ENCODE results near the gene CPN1.
A peak's percentile ranks its signal among the peaks of the same experiment; 100 is the strongest.
"Not testable (repeated sequence)": the region's sequence is repeated elsewhere in the genome, so short reads cannot be mapped to it uniquely, and the experiment has no call there.

The CPN1 gene

GRCh38 chr10:100013621-100014020 lies 68.0 kb downstream of the CPN1 start:
- Histone ChIP-seq H3K36me3 (replicated peaks; ENCODE audit: low read depth, low read length) (no peaks in the 10 kb centered on the region), H3K4me3 (ENCODE audit: low read length) (no peak overlapping the region), H3K9me3 (ENCODE audit: insufficient read depth, low read length) (no peaks in the 10 kb centered on the region), H4K20me1 (ENCODE audit: insufficient read depth, low read length) (no peaks in the 10 kb centered on the region), H3K79me2 (ENCODE audit: low read length) (no peaks in the 10 kb centered on the region), H2AFZ (ENCODE audit: low read depth, low read length) (no peak overlapping the region), H3K4me1 (ENCODE audit: low read length) (peaks cover 15% of the 10 kb centered on the region), H3K27ac (ENCODE audit: low read length) (no peak overlapping the region), H3K4me2 (ENCODE audit: low read length) (peak overlapping the region; percentile 48; the same call in 1 of the 2 replicates), H3K27me3 (ENCODE audit: low read depth, low read length) (peaks cover 8% of the 10 kb centered on the region), H3K9ac (ENCODE audit: low read length) (no peak overlapping the region)
- no peak for TF ChIP-seq CTCF (IDR thresholded peaks at IDR 0.05; ENCODE audit: low read depth, low read length)
- TF ChIP-seq EZH2phosphoT487 (IDR thresholded peaks at IDR 0.05; ENCODE audit: low read depth): no peak

- not testable (repeated sequence) for H3K27ac ChIP-seq (ENCODE audit: low read length); H3K9me3 ChIP-seq (ENCODE audit: insufficient read depth, low read length); H3K36me3 ChIP-seq (replicated peaks; ENCODE audit: low read depth, low read length); H2AFZ ChIP-seq (ENCODE audit: low read depth, low read length); H3K4me3 ChIP-seq (ENCODE audit: low read length); H3K4me2 ChIP-seq (ENCODE audit: low read length); H3K9ac ChIP-seq (ENCODE audit: low read length); H4K20me1 ChIP-seq (ENCODE audit: insufficient read depth, low read length); H3K79me2 ChIP-seq (ENCODE audit: low read length)
- Histone ChIP-seq H3K4me1 (ENCODE audit: low read length) (peaks cover 23% of the 10 kb centered on the region), H3K27me3 (ENCODE audit: low read depth, low read length) (peaks cover 23% of the 10 kb centered on the region)
These were observed 69.8 kb downstream of the CPN1 start for GRCh38 chr10:100011906-100012305.

- TF ChIP-seq EZH2phosphoT487 (IDR thresholded peaks at IDR 0.05; ENCODE audit: low read depth): no peak
- TF ChIP-seq CTCF (IDR thresholded peaks at IDR 0.05; ENCODE audit: low read depth, low read length): peak; percentile 47
- no peaks in the 10 kb centered on the region for H3K79me2 ChIP-seq (ENCODE audit: low read length)
- peak within 1 kb of the TSS; percentile 99 for H3K4me3 ChIP-seq (ENCODE audit: low read length)
- H3K4me2 ChIP-seq (ENCODE audit: low read length): peak within 1 kb of the TSS; percentile 92
- no peak within 1 kb of the TSS for H3K27ac ChIP-seq (ENCODE audit: low read length)
- no peaks in the 10 kb centered on the region for H4K20me1 ChIP-seq (ENCODE audit: insufficient read depth, low read length)
- no peaks in the 10 kb centered on the region for H3K9me3 ChIP-seq (ENCODE audit: insufficient read depth, low read length)
- peaks cover 23% of the 10 kb centered on the region for H3K4me1 ChIP-seq (ENCODE audit: low read length)
- no peaks in the 10 kb centered on the region for H3K36me3 ChIP-seq (replicated peaks; ENCODE audit: low read depth, low read length)
- H2AFZ ChIP-seq (ENCODE audit: low read depth, low read length): peak within 1 kb of the TSS; percentile 93
- H3K27me3 ChIP-seq (ENCODE audit: low read depth, low read length): peaks cover 23% of the 10 kb centered on the region
- H3K9ac ChIP-seq (ENCODE audit: low read length): peak within 1 kb of the TSS; percentile 66
These were observed 71.6 kb downstream of the CPN1 start, which contains the start of gene DNMBP for GRCh38 chr10:100009793-100010676. Gene DNMBP, minus strand, starts transcription at chr10:100009947. Its CDS starts 37,823 bp downstream, at chr10:99972124.

- Histone ChIP-seq H3K27me3 (ENCODE audit: low read depth, low read length) (peaks cover 23% of the 10 kb centered on the region), H2AFZ (ENCODE audit: low read depth, low read length) (peak overlapping the region; percentile 93), H3K36me3 (replicated peaks; ENCODE audit: low read depth, low read length) (no peaks in the 10 kb centered on the region), H3K4me1 (ENCODE audit: low read length) (peaks cover 21% of the 10 kb centered on the region), H3K79me2 (ENCODE audit: low read length) (no peaks in the 10 kb centered on the region), H3K27ac (ENCODE audit: low read length) (no peak overlapping the region), H4K20me1 (ENCODE audit: insufficient read depth, low read length) (no peaks in the 10 kb centered on the region), H3K9me3 (ENCODE audit: insufficient read depth, low read length) (no peaks in the 10 kb centered on the region), H3K9ac (ENCODE audit: low read length) (peak overlapping the region; percentile 66), H3K4me2 (ENCODE audit: low read length) (peak overlapping the region; percentile 92), H3K4me3 (ENCODE audit: low read length) (peak overlapping the region; percentile 99)
- no peak for TF ChIP-seq EZH2phosphoT487 (IDR thresholded peaks at IDR 0.05; ENCODE audit: low read depth)
- TF ChIP-seq CTCF (IDR thresholded peaks at IDR 0.05; ENCODE audit: low read depth, low read length): peak; percentile 33; the same call in 1 of the 2 replicates
These were observed 72.3 kb downstream of the CPN1 start for GRCh38 chr10:100009283-100009792.
